GM18499 (cell line): ENCODE results near the gene FAM170B.
A peak's percentile ranks its signal among the peaks of the same experiment; 100 is the strongest.

ENCODE experiments used
- ATAC-seq: cut with Tn5 transposase; IDR thresholded peaks from one replicate; pipeline ENCODE4 v1.9.1; 2021; ENCODE audit warnings: moderate number of reproducible peaks; ENCODE audit not compliant: insufficient read depth, unreplicated experiment

Gene FAM170B

GRCh38 chr10:49133706-49134248 is at the start of gene FAM170B:
FAM170B (minus strand) TSS chr10:49134021; CDS start chr10:49133918, 103 bp downstream.
- ATAC-seq = no peak

- no peak for ATAC-seq
These were observed 49.0 kb upstream of the FAM170B start for GRCh38 chr10:49182776-49183175.

- ATAC-seq = no peak
These were observed 46.6 kb upstream of the FAM170B start for GRCh38 chr10:49180444-49180860.

- no peak for ATAC-seq
These were observed 46.0 kb upstream of the FAM170B start for GRCh38 chr10:49179699-49180443.

- no peak for ATAC-seq
These were observed 45.0 kb upstream of the FAM170B start for GRCh38 chr10:49178489-49179471.

- peak; percentile 71 for ATAC-seq
These were observed 43.9 kb upstream of the FAM170B start for GRCh38 chr10:49177391-49178355.

- ATAC-seq = no peak
These were observed 42.8 kb upstream of the FAM170B start for GRCh38 chr10:49176310-49177268.

GRCh38 chr10:49175587-49176309 is 41.9 kb upstream of the FAM170B start:
- no peak for ATAC-seq

GRCh38 chr10:49174926-49175500 is 41.2 kb upstream of the FAM170B start:
- ATAC-seq = no peak

GRCh38 chr10:49174261-49174925 is 40.6 kb upstream of the FAM170B start:
- ATAC-seq = no peak

- ATAC-seq = no peak
These were observed 40.0 kb upstream of the FAM170B start for GRCh38 chr10:49173853-49174252.

- no peak for ATAC-seq
These were observed 39.5 kb upstream of the FAM170B start for GRCh38 chr10:49173201-49173772.

- ATAC-seq = no peak
These were observed 38.9 kb upstream of the FAM170B start for GRCh38 chr10:49172777-49173132.

- ATAC-seq = no peak
These were observed 38.4 kb upstream of the FAM170B start for GRCh38 chr10:49172061-49172776.

- ATAC-seq = no peak
These were observed 37.7 kb upstream of the FAM170B start for GRCh38 chr10:49171326-49172060.
